NAMALWA (cell line): Measurements from ENCODE around the gene KRT6B.
A peak's percentile ranks its signal among the peaks of the same experiment; 100 is the strongest.

Experiments used
- DNase-seq: peaks from one replicate; pipeline ENCODE4 v3.0.0-alpha.2; 2015; ENCODE audit warnings: low spot score

KRT6B gene

DNA sequence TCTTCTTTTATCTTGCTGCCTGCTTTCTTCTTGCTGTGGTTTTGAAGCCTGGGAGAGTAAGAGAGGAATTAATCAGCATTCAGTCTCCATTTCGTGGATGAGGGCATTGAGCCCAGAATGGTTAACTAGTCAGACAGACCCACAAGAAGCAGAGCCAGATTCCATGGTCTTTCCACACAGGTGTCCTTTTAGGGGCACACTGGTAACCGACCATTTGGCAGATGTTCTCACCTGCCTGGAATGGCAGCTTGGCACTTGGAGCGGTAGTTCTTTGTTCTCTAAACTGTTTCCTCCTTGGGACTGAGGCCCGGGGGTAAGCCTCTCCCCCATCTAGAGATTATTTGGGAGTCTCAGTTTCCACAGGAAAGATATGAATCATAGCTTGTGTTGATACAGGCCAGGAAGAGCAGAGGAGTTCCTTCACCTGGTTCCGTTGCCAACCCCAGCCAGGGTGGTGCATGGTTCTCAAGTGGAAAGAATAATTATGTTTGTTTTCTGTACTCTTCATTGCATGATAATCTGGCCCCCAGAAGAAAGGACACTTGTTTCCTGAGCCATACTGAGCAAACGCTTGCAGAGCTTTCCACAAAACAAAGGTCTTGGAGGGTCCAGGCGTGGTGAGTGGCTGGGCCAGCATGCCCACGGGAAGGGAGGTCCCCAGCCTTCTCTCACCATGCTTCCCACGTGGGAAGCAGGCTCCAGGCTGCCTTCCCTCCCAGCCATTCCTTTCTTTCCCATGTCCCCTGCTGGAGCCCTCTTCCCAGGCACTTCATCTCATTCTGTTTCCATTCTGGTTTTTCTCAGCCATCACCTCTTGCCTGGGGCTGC, 15.7 kb downstream of the KRT6B start:
- DNase-seq: no peak

DNA sequence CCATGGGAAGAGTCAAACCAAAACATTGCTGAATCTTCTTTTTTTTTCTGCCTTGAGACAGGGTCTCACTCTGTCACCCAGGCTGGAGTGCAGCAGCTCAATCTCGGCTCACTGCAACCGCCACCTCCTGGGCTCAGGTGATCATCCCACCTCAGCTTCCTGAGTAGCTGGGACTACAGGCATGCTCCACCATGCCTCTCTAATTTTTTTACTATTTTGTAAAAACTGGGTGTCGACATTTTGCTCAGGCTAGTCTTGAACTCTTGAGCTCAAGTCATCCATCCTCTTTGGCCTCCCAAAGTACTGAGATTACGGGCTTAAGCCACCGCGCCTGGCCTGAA, 16.3 kb downstream of the KRT6B start:
- no peak for DNase-seq

DNA sequence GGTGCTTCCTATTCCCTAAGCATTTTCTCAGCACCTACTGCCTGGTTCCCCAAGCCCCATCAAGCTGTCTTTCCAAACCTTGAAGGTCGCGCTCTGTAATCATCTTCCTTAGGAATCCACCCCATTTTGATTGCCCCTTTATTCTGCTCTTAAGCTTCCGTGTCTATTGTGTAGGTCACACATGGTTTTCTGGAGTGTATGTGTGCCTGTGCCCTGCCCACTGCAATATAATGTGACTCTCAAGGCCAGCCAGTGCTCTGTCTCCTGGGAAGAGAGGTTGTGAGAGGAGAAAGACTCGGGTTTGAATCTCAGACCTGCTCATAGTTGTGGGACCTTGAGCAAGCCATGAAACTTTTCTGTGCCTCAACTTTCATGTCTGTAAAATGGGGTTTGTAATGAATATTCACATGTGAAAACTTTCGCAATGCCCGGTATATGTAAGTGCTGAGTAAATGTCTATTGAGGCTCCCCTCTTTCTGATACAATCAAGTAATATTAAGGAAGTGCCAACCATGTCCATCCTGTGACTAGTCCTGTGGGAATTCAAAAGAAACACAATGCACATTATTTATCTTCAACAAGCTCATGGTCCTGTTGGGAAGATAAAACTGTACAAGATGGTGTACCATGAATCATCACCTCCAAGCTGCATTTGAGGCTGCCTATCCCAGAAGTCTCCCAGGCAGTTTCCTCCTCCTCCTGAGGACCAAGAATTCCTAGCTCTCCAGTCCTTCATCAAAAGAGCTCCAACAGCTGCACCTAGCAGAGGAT, 17.0 kb downstream of the KRT6B start:
- no peak for DNase-seq

DNA sequence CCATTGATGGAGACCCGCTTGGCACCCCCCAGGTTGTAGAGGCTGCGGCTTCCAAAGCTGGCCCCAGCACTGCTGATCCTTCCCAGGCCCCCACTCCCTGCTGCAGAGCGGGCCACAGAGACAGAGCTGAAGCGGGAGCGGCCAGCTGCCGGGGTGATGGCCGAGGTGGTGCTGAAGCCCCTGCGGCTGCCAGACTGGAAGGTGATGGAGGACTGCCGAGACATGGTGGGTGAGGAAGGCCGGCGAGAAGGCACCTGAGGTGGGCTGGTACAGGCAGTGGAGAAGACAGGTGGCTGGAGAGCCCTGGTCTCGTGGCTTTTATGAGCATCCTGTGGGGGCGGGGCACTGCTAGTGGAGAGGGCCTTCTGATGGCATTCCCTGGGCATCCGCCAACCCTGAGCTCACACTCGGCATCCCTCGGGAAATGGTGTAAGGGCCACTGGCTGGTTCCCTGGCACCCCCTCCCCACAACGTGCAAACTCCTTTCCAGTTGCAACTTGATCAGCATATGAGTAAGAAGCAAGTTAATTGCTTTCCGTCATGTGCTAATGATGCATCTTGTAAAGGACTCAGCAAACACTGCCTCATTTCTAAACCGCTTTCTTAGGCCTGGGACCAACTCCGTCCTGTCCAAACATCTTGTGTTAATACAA, 17.7 kb downstream of the KRT6B start, which contains the start of gene KRT75:
TSS of gene KRT75 (minus strand) at position 291 of the 653 bp plus-strand sequence. CDS start at position 224, 67 bp downstream.
- DNase-seq: no peak

DNA sequence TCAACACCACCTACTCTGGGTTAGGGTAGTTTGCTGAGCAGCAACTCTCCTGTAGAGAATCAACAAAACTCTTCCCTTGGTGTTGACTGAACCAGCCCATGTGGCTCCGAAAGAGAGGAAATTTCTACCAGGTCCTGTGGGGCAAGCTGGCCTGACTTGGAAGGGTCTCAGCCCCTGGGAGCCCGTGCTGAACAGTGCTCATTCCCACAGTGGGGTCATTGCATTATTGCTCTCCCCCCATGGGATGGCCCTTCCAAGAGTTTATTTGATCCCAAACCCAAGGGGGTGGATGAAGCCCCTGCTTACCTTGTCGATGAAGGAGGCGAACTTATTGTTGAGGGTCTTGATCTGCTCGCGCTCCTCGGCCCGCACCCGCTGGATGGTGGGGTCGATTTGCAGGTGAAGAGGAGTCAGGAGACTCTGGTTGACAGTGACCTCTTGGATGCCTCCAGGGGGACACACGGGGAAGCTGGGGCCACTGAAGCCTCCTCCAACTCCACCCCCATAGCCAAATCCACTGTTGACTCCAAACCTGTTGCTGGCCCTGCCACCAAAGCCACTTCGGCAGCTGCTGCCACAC, 18.4 kb downstream of the KRT6B start:
- DNase-seq: no peak

DNA sequence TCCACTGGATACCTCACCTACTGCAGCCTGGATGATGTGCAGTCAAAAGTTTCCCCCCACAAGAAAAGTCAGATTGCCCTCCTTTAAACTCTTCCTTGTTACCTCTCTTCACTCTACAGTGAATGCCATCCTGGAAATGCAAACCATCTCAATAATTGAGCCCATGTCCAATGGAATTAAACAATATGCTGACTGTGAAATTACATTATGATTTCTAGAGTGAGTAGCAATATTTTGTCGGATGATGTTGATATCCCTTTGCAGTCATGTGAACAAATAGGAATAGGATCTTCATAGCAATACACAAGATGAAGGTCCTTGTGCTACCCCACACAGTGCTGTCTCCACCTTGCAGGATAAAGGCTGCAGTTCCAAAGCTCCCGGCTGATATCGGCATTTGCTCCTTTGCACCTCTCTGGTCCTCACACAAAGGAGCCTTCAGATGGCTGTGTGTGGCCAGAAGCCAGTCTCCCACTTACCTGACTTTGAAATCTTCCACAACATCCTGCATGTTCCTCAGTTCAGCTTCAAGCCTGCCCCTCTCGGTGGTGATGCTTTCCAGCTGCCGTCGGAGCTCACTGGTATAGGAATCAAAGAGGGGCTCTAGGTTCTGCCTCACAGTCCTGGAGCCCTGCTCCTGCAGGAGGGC, 19.3 kb downstream of the KRT6B start:
- no peak for DNase-seq

DNA sequence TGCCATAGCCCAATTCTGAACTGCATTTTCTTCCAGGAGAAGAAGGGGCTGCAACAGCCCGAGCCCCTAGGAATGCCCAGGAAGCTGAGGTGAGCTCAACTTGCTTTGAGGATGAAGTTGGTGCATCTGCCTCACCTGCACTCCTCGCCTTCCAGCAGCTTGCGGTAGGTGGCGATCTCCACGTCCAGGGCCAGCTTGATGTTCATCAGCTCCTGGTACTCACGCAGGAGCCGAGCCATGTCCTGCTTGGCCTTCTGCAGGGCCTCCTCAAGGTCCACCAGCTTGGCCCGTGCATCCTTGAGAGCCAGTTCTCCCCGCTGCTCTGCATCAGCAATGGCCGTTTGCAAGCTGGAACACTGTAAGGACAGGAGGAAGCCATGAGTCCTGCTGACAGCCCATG, 23.8 kb downstream of the KRT6B start:
- no peak for DNase-seq

DNA sequence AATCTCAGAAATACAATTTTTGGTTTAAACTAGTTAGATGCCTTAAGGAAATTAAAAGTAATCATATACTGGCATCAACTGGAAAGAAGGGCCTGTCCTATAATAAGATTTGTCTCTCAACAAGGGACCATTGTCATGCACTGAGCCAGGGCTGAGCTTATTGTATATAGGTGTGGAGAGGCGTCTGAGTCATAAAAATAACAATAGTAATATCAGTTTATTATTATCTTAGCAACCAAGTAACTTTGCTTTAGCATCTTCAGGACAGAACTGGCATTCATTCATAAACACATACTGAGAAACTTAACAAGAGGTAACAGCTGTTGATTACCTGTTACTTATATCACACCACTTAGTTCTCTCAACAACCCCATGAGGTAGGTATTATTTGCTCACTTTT, 24.9 kb downstream of the KRT6B start:
- no peak for DNase-seq

DNA sequence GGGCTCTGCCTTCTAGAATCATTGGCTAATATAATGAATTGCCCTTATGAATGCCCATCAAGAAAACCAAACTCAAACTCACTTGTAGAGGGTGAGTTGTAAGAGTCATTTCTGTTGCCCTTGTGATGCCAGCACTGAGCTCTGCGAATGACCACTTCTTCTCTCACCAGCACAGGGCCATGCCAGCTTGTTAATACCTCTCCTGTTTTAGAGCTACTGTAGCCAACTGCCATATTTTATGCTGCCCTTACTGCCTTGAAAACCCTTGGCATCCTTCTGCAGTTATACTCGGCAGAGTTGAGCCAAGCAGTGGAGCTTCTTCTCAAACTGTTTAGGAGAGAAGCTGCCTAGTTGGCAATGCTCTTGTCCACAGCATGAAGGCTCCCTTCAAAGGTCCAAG, 25.9 kb downstream of the KRT6B start:
- DNase-seq: no peak

DNA sequence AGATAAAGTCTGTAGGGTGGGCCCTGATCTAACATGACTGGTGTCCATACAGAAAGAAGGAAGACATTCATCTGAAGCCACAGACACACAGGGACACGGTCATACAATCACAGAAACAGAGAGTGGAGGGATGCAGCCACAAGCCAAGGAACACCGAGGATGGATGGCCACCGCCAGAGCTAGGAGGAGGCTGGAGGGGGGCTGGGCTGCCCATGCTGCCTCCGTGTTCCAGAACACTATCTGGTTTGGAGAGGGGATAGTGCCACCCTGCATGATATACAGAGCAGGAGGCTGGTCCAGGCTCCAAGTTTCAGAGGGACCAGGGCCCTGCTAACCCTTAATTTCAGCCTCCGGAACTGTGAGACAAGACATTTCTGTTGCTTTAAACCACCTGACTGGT, 26.5 kb downstream of the KRT6B start:
- DNase-seq: no peak

DNA sequence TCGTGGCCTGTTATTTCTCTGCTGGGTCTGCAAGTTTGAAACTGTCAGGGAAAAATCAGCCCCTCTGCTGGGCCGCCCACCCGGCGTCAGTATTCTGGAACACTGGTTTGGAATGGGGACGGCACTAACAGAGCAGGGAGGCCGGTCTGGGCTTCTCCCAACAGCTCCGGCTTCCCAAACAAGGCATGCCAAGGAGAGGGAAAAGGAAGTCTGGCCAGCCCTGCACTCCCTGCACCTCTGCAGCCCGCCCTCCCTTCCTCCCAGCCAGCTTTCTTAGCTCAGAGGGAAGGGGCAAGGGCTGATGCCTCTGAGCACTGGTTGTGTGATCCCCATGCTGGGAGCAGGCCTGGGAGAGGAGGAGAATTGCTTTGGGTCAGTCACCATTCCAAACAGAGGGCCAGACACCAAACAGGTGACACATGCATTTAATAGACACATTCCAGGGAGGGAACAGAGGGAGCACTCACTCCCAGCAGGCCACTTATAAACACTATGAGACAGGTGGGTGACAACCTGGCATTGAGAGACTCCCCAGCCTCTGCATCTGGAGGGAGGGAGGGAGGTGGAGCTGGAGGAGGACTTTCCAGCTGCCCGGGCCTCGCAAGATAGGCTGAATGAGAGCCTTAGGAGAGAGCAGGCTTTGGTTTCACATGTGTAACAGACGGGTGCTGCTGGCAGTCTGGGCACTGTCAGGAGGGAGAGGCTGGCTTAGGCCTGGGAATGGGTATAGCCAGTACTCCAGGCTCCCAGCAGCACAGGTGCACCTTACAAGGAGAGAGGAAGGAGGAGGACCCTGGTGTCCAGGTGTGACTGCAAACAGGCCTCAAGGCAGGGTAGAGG, 28.1 kb downstream of the KRT6B start:
- DNase-seq: no peak

DNA sequence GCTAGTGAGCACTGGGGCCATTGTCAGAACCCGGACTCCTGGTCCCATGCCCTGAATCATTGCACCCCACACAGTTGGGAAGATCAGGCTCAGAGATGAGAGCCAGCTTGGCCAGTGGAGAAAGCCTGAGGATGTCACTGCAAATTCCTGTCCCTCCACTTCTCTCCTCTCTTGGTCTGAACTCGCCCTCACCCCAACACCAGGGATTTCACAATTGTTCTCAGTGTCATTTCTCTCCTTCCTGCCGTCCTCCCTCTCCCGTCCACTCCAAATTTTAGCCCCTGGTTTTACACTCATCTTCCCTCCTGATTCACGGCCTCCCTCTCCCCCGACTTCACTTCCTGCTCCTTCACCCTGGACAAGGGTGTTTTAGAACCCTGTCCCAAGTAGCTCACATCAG, 28.9 kb downstream of the KRT6B start:
- no peak for DNase-seq

DNA sequence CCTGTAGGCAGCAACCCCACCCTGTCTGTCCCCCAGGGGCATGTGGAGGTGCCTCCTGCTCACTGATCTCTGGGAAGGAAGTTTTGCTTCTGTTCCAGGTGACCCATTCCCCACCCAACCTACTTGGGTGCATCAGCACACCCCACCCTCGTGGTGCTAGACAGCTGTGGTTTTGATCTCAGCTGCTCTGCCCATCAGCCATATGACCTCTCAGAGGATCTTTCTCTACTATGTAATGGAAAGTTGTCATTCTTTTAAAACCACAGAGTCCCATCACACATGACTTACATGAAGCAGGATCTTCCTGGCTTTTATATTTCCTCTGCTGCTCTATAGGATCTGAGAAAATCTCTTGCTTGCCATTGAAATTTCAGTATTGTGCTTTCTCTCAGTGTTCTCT, 32.3 kb downstream of the KRT6B start:
- DNase-seq: no peak

DNA sequence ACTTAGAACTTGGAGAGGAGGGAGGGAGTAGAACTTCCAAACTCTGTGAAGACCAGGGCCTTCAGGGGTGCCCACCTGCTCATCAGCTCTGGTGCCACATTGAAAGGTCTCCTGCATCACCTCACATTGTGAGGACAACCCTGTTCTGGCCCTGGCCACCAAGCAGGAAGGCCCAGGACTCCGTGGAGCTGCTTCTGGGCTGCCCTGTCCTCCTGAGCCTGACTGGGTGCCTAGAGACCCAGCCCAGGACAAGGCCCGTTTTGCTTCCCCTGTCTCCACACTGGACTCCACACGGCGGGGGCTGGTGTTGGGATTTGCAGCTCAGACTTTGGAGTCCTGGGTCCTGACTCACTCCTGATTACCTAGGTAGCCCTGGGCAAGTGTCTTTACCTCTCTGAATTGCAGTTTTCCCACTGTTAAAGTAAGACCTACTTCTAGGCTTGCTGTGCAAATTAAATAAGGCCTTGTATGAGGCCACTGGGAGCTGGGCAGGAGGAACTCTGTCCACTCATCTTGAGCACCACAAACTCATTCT, 33.3 kb downstream of the KRT6B start:
- no peak for DNase-seq

DNA sequence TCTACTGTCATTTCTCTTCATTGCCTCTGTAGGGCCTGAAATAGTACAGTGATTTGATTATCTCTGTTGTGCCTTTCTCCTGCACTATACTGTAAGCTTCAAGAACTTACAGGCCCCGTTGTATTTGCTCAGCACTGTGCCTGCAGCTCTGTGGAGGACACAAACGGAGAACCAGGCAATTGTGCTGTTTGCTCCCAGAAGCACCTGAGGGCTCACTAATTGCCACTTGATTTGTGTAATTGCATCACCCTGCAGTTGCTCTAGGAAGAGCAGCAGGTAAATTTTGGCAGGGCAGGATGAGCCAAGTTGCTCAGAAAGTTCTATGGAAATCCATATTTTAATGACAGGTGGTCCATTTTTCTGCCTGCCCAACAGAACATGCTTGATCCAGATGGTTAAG, 34.2 kb downstream of the KRT6B start:
- no peak for DNase-seq

DNA sequence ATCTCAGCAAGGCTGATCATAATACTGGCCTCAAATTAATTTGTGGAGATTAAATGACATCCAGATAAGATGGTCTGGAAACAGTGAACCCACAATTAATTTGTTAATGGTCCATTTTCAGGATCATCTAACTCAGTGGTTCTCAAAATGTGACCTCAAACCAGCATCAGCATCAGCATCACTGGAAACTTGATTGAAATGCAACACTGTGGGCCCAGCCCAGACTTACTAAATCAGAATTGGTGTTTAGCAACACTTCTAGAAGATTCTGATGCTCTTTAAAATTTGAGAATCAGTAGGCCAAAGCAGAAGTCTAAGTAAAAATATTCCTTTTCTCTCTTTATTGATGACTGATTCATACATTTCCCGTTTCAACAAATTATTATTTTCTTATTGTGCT, 35.2 kb downstream of the KRT6B start:
- no peak for DNase-seq

DNA sequence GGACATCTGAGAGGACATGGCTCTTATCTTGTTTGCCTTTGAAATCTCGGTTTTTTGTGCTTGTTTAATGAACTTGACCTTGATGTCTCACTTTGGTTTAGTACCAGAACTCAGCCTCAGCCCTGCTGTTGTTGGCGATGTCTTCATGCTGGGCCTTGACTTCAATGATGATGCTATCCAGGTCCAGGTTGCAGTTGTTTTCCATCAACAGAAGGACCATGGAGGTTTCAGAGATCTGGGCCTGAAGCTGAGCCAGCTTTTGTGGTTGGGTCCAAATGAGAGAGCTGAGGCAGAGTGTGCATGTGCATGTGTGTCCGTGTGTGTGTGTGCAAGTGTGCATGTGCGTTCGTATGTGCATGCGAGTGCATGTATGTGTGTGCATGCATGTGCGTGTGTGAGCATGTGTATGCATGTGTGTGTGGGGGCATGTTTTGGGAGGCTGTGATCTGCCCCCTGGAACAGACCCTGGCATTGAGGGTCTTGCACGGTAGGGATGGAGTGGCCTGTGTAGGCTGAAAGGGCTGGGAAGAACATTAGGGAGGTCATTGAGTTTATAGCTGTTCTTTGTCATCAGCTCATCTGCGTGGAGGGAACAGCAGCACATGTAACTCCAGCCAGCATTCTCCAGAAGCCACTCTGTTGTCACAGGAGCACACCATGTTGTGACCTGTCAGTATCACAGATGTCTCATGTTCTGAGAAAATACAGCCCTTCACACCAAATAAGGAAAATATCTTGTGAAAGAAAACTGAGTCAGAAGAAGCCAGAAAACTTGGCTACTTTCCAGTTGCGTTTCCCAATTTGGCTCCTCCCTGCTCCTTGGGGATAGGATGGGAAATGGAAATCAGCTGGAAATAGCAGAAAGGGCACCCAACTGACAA, 35.8 kb downstream of the KRT6B start:
- DNase-seq: no peak

DNA sequence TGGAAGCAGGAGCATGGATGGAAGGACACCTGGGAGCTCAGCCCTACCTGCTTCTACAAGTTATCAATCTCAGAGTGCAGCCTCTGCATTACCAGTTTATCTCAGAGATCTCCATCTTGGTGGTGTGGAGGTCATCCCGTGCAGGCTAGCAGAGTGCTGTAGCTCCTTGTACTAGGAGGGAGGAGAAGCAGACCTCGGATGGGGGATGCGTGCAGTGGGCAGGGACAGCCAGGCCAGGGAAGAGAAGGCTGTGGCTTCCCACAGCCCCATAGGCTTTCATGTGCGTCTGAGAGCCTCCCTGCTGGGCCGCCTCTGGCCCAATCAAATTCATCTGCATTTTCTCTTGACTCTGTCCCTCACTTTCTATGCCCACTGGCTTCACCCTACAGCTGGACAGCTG, 37.0 kb downstream of the KRT6B start:
- DNase-seq: no peak

DNA sequence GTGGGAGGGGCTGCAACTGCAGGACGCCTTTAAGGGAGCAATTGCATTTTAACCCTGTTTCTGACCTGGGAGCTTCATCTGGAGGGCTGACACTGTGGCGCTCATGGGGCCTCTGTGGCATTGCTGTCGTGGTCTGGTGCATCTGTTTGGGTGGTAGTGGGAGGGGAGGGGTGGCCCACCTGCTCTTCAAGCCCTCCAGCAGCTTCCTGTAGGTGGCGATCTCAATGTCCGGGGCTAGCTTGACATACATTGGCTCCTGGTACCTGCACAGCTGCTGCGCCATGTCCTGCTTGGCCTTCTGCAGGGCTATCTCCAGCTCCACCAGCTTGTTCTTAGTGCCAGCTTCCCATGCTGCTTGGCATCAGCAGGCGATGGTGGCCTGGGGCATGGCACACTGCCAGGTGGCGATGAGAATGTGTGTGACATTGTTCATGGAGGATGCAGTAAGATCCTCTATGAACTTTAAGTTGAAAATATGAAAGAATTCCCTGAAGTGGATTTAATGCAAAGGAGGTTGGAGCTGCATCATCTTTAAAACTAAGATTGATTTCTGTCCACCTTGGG, 38.1 kb downstream of the KRT6B start:
- DNase-seq: peak; percentile 9

DNA sequence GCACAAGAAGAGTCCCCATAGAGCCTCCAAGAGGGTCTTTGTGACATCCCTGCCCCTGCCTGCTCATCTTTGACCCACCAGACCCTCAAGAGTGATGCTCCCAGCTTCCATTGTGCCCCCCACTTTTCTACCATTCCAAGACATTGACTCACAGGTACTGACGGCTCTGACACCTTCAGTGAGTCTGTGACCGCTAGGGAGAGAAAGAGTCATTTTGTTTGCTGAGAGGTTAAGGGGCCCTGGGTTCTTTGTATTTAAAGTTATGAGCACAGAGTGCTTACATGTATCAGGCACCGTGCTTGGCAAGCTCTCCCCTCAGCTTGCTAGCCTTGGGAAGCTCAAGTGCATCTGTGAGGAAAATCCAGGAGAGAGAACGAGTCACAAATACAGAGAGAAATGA, 38.7 kb downstream of the KRT6B start:
- no peak for DNase-seq
